ENCODE results near the gene TTC9B. TPM values are rescaled to one million over a fixed set of nuclear protein-coding genes. Genes with fewer than 3 reads are reported as not detected.

TTC9B gene
- total RNA-seq, 1 donor from 2014 or later: not detected

DNA sequence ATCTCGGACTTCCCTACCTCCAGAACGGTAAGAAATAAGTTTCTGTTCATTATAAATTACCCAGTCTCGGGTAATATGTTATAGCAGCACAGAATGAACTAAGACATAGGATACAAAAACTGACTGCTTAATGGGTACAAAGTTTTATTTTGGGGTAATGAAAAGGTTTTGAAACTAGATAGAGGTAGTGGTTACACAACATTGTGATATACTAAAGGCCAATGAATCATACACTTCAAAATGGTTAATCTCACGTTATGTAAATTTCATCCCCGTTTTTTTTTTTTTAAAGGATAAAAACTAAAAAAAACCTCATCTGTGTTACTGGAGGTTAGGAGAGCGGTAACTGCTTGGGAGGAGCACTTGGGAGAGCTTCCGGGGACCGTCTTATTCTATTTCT is 43.4 kb upstream of the TTC9B start:
- peaks cover 6% of the 10 kb centered on the region for H3K4me1 ChIP-seq
- no peak overlapping the region for H3K4me3 ChIP-seq
- H3K9me3 ChIP-seq: no peaks in the 10 kb centered on the region
- peaks cover 35% of the 10 kb centered on the region for H3K36me3 ChIP-seq
- intact Hi-C loops (cut with DNase I): no loop called here
- DNase-seq (no peak), ATAC-seq (no peak)
- TF ChIP-seq CTCF (IDR thresholded peaks at IDR 0.05): no peak
- H3K27me3 ChIP-seq (ENCODE audit: low read depth): no peaks in the 10 kb centered on the region
- H3K27ac ChIP-seq: no peak overlapping the region

GRCh38 chr19:40257096-40257517 is 38.9 kb upstream of the TTC9B start:
- TF ChIP-seq CTCF (IDR thresholded peaks at IDR 0.05): no peak
- intact Hi-C loops (cut with DNase I): no loop called here
- DNase-seq (no peak), ATAC-seq (peak in 1 of 2 donors; percentile 54)
- Histone ChIP-seq H3K27ac (no peak overlapping the region), H3K4me1 (no peaks in the 10 kb centered on the region), H3K36me3 (peaks cover 51% of the 10 kb centered on the region), H3K9me3 (no peaks in the 10 kb centered on the region), H3K4me3 (no peak overlapping the region), H3K27me3 (ENCODE audit: low read depth) (no peaks in the 10 kb centered on the region)

DNA sequence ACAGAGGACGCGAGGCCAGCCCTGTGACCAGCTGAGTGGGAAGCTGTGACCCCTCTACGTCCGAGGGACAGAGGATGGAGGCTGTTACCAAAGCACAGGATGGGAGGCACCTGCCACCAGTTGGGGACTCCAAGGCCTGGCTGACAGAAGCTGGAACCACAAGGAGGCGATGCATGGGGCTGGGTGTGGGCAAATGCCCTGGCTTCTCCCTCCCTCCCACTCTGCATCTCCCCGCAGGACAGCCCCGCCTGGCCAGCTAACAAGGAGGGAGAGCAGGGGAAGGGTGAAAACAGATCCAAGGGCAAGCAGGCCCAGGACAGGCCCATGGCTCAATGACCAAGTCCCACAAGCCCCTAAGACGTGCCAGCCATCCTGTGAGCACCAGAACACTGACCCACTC is 38.3 kb upstream of the TTC9B start:
- DNase-seq (no peak), ATAC-seq (no peak)
- Histone ChIP-seq H3K4me1 (no peaks in the 10 kb centered on the region), H3K9me3 (no peaks in the 10 kb centered on the region), H3K27ac (no peak overlapping the region), H3K4me3 (no peak overlapping the region), H3K36me3 (peaks cover 56% of the 10 kb centered on the region), H3K27me3 (ENCODE audit: low read depth) (no peaks in the 10 kb centered on the region)
- TF ChIP-seq CTCF (IDR thresholded peaks at IDR 0.05): no peak
- intact Hi-C loops (cut with DNase I): no loop called here

GRCh38 chr19:40255619-40256166 is 37.5 kb upstream of the TTC9B start:
- no peak overlapping the region for H3K4me3 ChIP-seq
- ATAC-seq: no peak
- DNase-seq: no peak
- no peak for TF ChIP-seq CTCF (IDR thresholded peaks at IDR 0.05)
- H3K27me3 ChIP-seq (ENCODE audit: low read depth): no peaks in the 10 kb centered on the region
- no peaks in the 10 kb centered on the region for H3K4me1 ChIP-seq
- H3K9me3 ChIP-seq: no peaks in the 10 kb centered on the region
- H3K27ac ChIP-seq: no peak overlapping the region
- peaks cover 62% of the 10 kb centered on the region for H3K36me3 ChIP-seq
- intact Hi-C loops (cut with DNase I): no loop called here

GRCh38 chr19:40254714-40255418 is 36.7 kb upstream of the TTC9B start:
- no peaks in the 10 kb centered on the region for H3K4me1 ChIP-seq
- H3K27ac ChIP-seq: no peak overlapping the region
- DNase-seq: no peak
- no peaks in the 10 kb centered on the region for H3K9me3 ChIP-seq
- ATAC-seq: no peak
- intact Hi-C loops (cut with DNase I): no loop called here
- no peaks in the 10 kb centered on the region for H3K27me3 ChIP-seq (ENCODE audit: low read depth)
- TF ChIP-seq CTCF (IDR thresholded peaks at IDR 0.05): no peak
- peaks cover 67% of the 10 kb centered on the region for H3K36me3 ChIP-seq
- no peak overlapping the region for H3K4me3 ChIP-seq

Data from lower lobe of right lung (tissue), 2 donors.